Neural progenitor cell (in vitro differentiated cells): ENCODE measurements around the gene C17orf78. TPM values are rescaled to one million over a fixed set of nuclear protein-coding genes. Genes with fewer than 3 reads are reported as not detected.
"Not testable (repeated sequence)": the region's sequence is repeated elsewhere in the genome, so short reads cannot be mapped to it uniquely, and the experiment has no call there.

ENCODE experiments used
- DNase-seq: peaks from one replicate; pipeline ENCODE4 v3.0.0-alpha.2; 2016; ENCODE audit warnings: low spot score
- H2AFZ ChIP-seq: fragments of 200-600 bp; sonication (generic); replicated peaks from 2 replicates; pipeline ENCODE4 v1.6.1; 2016; ENCODE audit warnings: antibody characterized with exemption
- H3F3A ChIP-seq: fragments of 200-600 bp; sonication (generic); 2 replicates; pipeline ENCODE4 v1.6.1; 2016; ENCODE audit warnings: antibody characterized with exemption, low read depth
- H3K27ac ChIP-seq: fragments of 200-600 bp; sonication (generic); 2 replicates; pipeline ENCODE4 v1.5.1; 2016; ENCODE audit warnings: mild to moderate bottlenecking
- H3K27me3 ChIP-seq: fragments of 200-600 bp; sonication (generic); 2 replicates; pipeline ENCODE4 v1.6.1; 2016; ENCODE audit warnings: mild to moderate bottlenecking, moderate library complexity
- H3K36me3 ChIP-seq: fragments of 200-600 bp; sonication (generic); 2 replicates; pipeline ENCODE4 v1.5.1; 2016
- H3K4me1 ChIP-seq: fragments of 200-600 bp; sonication (generic); 2 replicates; pipeline ENCODE4 v1.6.1; 2016; ENCODE audit warnings: mixed run types
- H3K4me2 ChIP-seq: fragments of 200-600 bp; sonication (generic); 2 replicates; pipeline ENCODE4 v1.6.1; 2016
- H3K4me3 ChIP-seq: fragments of 200-600 bp; sonication (generic); 2 replicates; pipeline ENCODE4 v1.5.1; 2016
- H3K79me2 ChIP-seq: fragments of 200-600 bp; sonication (generic); 2 replicates; pipeline ENCODE4 v1.6.1; 2016; ENCODE audit warnings: low read depth
- H3K9ac ChIP-seq: fragments of 200-600 bp; sonication (generic); 2 replicates; pipeline ENCODE4 v1.6.1; 2016
- H3K9me3 ChIP-seq: fragments of 200-600 bp; sonication (generic); 2 replicates; pipeline ENCODE4 v1.5.1; 2016; ENCODE audit warnings: low read depth
- H4K20me1 ChIP-seq: fragments of 200-600 bp; sonication (generic); 2 replicates; pipeline ENCODE4 v1.6.1; 2016; ENCODE audit warnings: low read depth
- H3K27ac Mint-ChIP-seq: 3 replicates; pipeline ENCODE4 v1.8.0; 2021; ENCODE audit warnings: mixed read lengths
- H3K27me3 Mint-ChIP-seq: 2 replicates; pipeline ENCODE4 v1.8.0; 2022; ENCODE audit warnings: low read depth, mild to moderate bottlenecking, inconsistent platforms, moderate library complexity, mixed read lengths; ENCODE audit not compliant: insufficient read depth
- H3K36me3 Mint-ChIP-seq: 3 replicates; pipeline ENCODE4 v1.8.0; 2021; ENCODE audit warnings: mixed read lengths
- H3K4me1 Mint-ChIP-seq: 3 replicates; pipeline ENCODE4 v1.8.0; 2021; ENCODE audit warnings: mixed read lengths
- H3K4me3 Mint-ChIP-seq: 3 replicates; pipeline ENCODE4 v1.8.0; 2021; ENCODE audit warnings: mild to moderate bottlenecking, moderate library complexity, mixed read lengths
- H3K9me3 Mint-ChIP-seq: 3 replicates; pipeline ENCODE4 v1.8.0; 2020; ENCODE audit warnings: mixed read lengths
- EZH2 ChIP-seq: fragments of 200-600 bp; sonication (generic); IDR thresholded peaks from 2 replicates; pipeline ENCODE4 v1.6.1; 2017; ENCODE audit warnings: antibody characterized with exemption, mild to moderate bottlenecking, moderate library complexity
- EZH2phosphoT487 ChIP-seq: fragments of 200-600 bp; sonication (generic); IDR thresholded peaks from 2 replicates; pipeline ENCODE4 v1.6.1; 2017; ENCODE audit warnings: antibody characterized with exemption
- total RNA-seq: library from RNA; depleted of rRNA; stranded (reverse); fragments of >200 nt; gene quantifications from 2 replicates; pipeline ENCODE4 v1.2.3, GENCODE V29; 2015; ENCODE audit warnings: low replicate concordance
- TF ChIP-seq, protein P1 (sequence below): fragments of 200-600 bp; sonication (generic); IDR thresholded peaks from 2 replicates; pipeline ENCODE4 v1.5.1; 2017; ENCODE audit warnings: antibody characterized with exemption, mild to moderate bottlenecking

Gene C17orf78
- total RNA-seq, 1 donor from 2014 or later = not detected

DNA sequence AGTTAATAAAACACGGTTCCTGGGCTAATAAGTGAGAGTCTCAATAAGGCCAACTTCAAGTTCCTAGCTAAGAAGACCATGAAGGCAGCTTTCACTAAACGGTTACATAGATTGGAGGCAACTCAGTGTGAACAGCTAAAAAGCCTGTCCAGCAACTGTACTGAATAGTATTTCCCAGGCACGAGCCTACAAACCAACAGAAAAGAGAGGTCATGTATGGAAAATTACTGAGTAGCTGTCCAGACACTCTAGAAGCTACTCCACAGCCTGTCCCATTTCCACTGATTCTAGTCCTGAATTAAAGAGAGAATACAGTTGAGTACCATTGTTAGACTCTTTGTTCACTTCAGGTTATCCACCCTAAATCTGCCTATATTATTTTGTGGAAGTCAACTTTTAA is 36.5 kb upstream of the C17orf78 start:
- peaks cover 25% of the 10 kb centered on the region for H3K36me3 Mint-ChIP-seq
- Histone ChIP-seq H3K4me2 (no peak overlapping the region), H4K20me1 (peaks cover 39% of the 10 kb centered on the region), H3K79me2 (peaks cover 99% of the 10 kb centered on the region), H3K4me3 (no peak overlapping the region), H2AFZ (no peak overlapping the region), H3F3A (peaks cover 22% of the 10 kb centered on the region), H3K9me3 (no peaks in the 10 kb centered on the region), H3K4me1 (peaks cover 12% of the 10 kb centered on the region), H3K27me3 (no peaks in the 10 kb centered on the region), H3K36me3 (no peaks in the 10 kb centered on the region), H3K9ac (no peak overlapping the region), H3K27ac (peak overlapping the region; percentile 17)
- no peak overlapping the region for H3K27ac Mint-ChIP-seq
- H3K27me3 Mint-ChIP-seq = no peaks in the 10 kb centered on the region
- no peaks in the 10 kb centered on the region for H3K9me3 Mint-ChIP-seq
- H3K4me3 Mint-ChIP-seq = no peak overlapping the region
- peaks cover 9% of the 10 kb centered on the region for H3K4me1 Mint-ChIP-seq
- TF ChIP-seq EZH2phosphoT487 (no peak), EZH2 (no peak)
- TF ChIP-seq, protein P1, sequence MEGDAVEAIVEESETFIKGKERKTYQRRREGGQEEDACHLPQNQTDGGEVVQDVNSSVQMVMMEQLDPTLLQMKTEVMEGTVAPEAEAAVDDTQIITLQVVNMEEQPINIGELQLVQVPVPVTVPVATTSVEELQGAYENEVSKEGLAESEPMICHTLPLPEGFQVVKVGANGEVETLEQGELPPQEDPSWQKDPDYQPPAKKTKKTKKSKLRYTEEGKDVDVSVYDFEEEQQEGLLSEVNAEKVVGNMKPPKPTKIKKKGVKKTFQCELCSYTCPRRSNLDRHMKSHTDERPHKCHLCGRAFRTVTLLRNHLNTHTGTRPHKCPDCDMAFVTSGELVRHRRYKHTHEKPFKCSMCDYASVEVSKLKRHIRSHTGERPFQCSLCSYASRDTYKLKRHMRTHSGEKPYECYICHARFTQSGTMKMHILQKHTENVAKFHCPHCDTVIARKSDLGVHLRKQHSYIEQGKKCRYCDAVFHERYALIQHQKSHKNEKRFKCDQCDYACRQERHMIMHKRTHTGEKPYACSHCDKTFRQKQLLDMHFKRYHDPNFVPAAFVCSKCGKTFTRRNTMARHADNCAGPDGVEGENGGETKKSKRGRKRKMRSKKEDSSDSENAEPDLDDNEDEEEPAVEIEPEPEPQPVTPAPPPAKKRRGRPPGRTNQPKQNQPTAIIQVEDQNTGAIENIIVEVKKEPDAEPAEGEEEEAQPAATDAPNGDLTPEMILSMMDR = no peak
- no peak for DNase-seq

DNA sequence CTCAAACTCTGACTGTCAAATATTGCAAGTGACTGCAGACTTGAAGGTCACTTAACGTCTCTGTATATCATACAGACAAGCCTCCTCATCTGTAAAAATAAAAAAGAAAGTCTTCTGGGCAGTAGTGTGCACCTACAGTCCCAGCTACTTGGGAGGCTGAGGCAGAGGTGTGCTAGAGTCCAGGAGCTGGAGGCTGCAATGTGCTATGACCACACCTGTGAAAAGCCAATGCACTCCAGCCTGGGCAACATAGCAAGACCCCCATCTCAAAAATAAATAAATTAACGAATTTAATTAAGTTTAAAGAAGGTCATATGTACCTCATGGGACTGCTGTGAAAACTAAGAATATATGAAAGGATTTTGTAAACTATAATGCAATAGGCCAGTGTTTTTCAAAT is 35.0 kb upstream of the C17orf78 start:
- peaks cover 24% of the 10 kb centered on the region for H3F3A ChIP-seq
- peaks cover 12% of the 10 kb centered on the region for H3K4me1 ChIP-seq
- Mint-ChIP-seq H3K4me1 (peaks cover 9% of the 10 kb centered on the region), H3K9me3 (no peaks in the 10 kb centered on the region), H3K27ac (no peak overlapping the region), H3K36me3 (peaks cover 24% of the 10 kb centered on the region), H3K27me3 (no peaks in the 10 kb centered on the region), H3K4me3 (no peak overlapping the region)
- DNase-seq = no peak
- no peaks in the 10 kb centered on the region for H3K36me3 ChIP-seq
- no peaks in the 10 kb centered on the region for H3K27me3 ChIP-seq
- H3K9me3 ChIP-seq = no peaks in the 10 kb centered on the region
- H2AFZ ChIP-seq = no peak overlapping the region
- peaks cover 99% of the 10 kb centered on the region for H3K79me2 ChIP-seq
- H3K4me2 ChIP-seq = peak overlapping the region; percentile 42
- peak overlapping the region; percentile 8 for H3K4me3 ChIP-seq
- TF ChIP-seq EZH2phosphoT487 (no peak), EZH2 (no peak)
- TF ChIP-seq, protein P1 = no peak
- H4K20me1 ChIP-seq = peaks cover 26% of the 10 kb centered on the region
- H3K27ac ChIP-seq = peak overlapping the region; percentile 74
- H3K9ac ChIP-seq = no peak overlapping the region

DNA sequence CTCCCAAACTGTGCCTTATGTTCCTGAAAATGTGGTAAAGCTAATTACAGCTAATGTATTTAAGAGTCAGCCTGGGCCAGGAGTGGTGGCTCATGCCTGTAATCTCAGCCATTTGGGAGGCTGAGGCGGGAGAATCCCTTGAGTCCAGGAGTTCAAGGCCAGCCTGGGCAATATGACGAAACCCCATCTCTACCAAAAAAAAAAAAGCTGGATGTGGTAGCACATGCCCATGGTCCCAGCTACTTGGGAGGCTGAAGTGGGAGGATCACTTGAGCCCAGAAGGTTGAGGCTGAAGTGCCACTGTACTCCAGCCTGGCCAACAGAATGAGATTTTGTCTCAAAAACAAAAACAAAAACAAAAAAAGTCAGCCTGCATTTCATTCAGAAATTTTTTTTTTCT is 33.2 kb upstream of the C17orf78 start:
- peaks cover 9% of the 10 kb centered on the region for H3K4me1 Mint-ChIP-seq
- TF ChIP-seq EZH2phosphoT487 = no peak
- Histone ChIP-seq H3K9ac (no peak overlapping the region), H4K20me1 (peaks cover 20% of the 10 kb centered on the region), H3F3A (peaks cover 25% of the 10 kb centered on the region), H3K27me3 (no peaks in the 10 kb centered on the region), H2AFZ (no peak overlapping the region), H3K4me1 (peaks cover 12% of the 10 kb centered on the region), H3K4me3 (no peak overlapping the region), H3K79me2 (peaks cover 99% of the 10 kb centered on the region), H3K36me3 (no peaks in the 10 kb centered on the region), H3K9me3 (peaks cover 5% of the 10 kb centered on the region), H3K27ac (no peak overlapping the region), H3K4me2 (no peak overlapping the region)
- peaks cover 26% of the 10 kb centered on the region for H3K36me3 Mint-ChIP-seq
- no peaks in the 10 kb centered on the region for H3K27me3 Mint-ChIP-seq
- no peak for DNase-seq
- no peak overlapping the region for H3K4me3 Mint-ChIP-seq
- peaks cover 7% of the 10 kb centered on the region for H3K9me3 Mint-ChIP-seq
- H3K27ac Mint-ChIP-seq = no peak overlapping the region

DNA sequence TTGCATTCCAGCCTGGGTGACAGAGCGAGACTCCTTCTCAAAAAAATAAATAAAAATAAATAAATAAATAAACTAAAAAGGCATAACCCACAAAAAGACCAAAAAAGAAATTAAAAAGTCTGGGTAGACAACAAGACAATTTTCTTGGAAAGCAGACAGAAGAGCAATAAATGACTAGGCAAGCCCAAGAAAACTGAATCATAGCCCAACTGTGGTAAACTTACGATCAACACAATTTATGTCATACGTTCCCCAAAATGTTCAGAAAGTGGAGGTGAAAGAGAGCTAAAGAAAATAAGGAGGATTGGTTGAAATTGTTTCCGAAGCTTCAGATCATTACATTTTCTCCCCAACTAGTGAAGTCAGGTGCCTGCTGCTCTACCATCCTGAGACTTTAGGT is 31.3 kb upstream of the C17orf78 start:
- H3K27me3 Mint-ChIP-seq = no peaks in the 10 kb centered on the region
- Histone ChIP-seq H3K4me1 (peaks cover 12% of the 10 kb centered on the region), H3K9ac (no peak overlapping the region), H4K20me1 (peaks cover 14% of the 10 kb centered on the region), H3K4me3 (no peak overlapping the region), H2AFZ (no peak overlapping the region), H3K79me2 (peaks cover 99% of the 10 kb centered on the region), H3K9me3 (peaks cover 5% of the 10 kb centered on the region), H3K4me2 (no peak overlapping the region), H3K36me3 (peaks cover 9% of the 10 kb centered on the region), H3K27me3 (no peaks in the 10 kb centered on the region), H3F3A (peaks cover 17% of the 10 kb centered on the region), H3K27ac (no peak overlapping the region)
- peaks cover 7% of the 10 kb centered on the region for H3K9me3 Mint-ChIP-seq
- no peak for DNase-seq
- no peak overlapping the region for H3K27ac Mint-ChIP-seq
- peaks cover 5% of the 10 kb centered on the region for H3K4me1 Mint-ChIP-seq
- TF ChIP-seq EZH2 = no peak
- TF ChIP-seq EZH2phosphoT487 = no peak
- TF ChIP-seq, protein P1 = no peak
- H3K36me3 Mint-ChIP-seq = peaks cover 28% of the 10 kb centered on the region
- H3K4me3 Mint-ChIP-seq = no peak overlapping the region

DNA sequence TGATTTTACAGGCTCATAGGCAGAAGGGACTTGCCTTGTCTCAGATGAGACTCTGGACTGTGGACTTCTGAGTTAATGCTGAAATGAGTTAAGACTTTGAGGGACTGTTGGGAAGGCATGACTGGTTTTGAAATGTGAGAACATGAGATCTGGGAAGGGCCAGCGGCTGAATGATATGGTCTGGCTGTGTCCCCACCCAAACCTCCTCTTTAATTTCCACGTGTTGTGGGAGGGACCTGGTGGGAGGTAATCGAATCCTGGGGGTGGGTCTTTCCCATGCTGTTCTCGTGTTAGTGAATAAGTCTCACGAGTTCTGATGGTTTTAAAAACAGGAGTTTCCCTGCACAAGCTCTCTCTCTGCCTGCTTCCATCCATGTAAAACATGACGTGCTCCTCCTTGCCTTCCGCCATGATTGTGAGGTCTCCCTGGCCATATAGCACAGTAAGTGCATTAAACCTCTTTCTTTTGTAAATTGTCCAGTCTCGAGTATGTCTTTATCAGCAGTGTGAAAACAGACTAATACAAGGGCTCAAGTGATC is 28.9 kb upstream of the C17orf78 start:
- DNase-seq, H3F3A ChIP-seq: not testable (repeated sequence)

More for the DNA sequence above, 28.9 kb upstream of the C17orf78 start:
- H3K9me3 ChIP-seq, H3K27ac ChIP-seq, H3K27me3 Mint-ChIP-seq, H3K36me3 ChIP-seq, H3K4me3 Mint-ChIP-seq, H3K27me3 ChIP-seq, H4K20me1 ChIP-seq, H3K4me1 ChIP-seq, H3K4me3 ChIP-seq, H3K9me3 Mint-ChIP-seq, H3K27ac Mint-ChIP-seq, H2AFZ ChIP-seq, H3K9ac ChIP-seq, H3K4me1 Mint-ChIP-seq, H3K4me2 ChIP-seq: not testable (repeated sequence)
- peaks cover 31% of the 10 kb centered on the region for H3K36me3 Mint-ChIP-seq
- peaks cover 99% of the 10 kb centered on the region for H3K79me2 ChIP-seq
